Skin epidermis (tissue), 12 donors: ENCODE results near the gene PBXIP1.
"Not testable (repeated sequence)": the region's sequence is repeated elsewhere in the genome, so short reads cannot be mapped to it uniquely, and the experiment has no call there.

Experiments
- H3K27ac ChIP-seq, 21 experiments: fragments of 200-600 bp; sonication (generic) in 11 of 21; one replicate each; pipeline ENCODE4 v1.5.0; 2020; ENCODE audit warnings: mild to moderate bottlenecking in 3 of 21, inconsistent platforms in 2 of 21, moderate library complexity in 2 of 21
- H3K4me3 ChIP-seq, 7 experiments: fragments of 200-600 bp; sonication (generic) in 2 of 7; one replicate each; pipeline ENCODE4 v1.5.0; 2020; ENCODE audit warnings: inconsistent platforms in 2 of 7, mild to moderate bottlenecking in 2 of 7, moderate library complexity in 1 of 7

Gene PBXIP1

GRCh38 chr1:154995301-154995983, 39.5 kb upstream of the PBXIP1 start:
- not testable (repeated sequence) for H3K27ac ChIP-seq, H3K4me3 ChIP-seq

DNA sequence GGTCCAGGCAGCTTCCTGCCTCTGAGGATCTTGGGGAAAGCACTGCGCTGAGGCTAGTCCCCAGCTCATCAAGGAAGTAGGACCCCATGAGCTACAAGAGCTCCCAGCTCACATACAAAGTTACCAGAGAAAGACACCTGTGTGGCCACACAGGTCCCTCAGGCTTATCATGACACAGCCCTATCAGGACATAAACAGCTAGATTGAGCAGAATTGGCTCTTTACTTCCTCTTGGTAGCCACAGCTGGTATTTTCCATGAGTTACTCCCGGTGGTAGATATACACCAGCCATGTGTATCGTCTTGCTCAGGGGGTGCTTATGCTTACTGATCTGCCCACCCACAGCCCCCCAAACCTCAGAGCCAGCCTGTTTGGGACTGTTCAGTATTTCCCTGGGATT, 38.7 kb upstream of the PBXIP1 start:
- peak overlapping the region in 3 of 21 experiments; percentile 3 to 22 (median 21) for H3K27ac ChIP-seq

DNA sequence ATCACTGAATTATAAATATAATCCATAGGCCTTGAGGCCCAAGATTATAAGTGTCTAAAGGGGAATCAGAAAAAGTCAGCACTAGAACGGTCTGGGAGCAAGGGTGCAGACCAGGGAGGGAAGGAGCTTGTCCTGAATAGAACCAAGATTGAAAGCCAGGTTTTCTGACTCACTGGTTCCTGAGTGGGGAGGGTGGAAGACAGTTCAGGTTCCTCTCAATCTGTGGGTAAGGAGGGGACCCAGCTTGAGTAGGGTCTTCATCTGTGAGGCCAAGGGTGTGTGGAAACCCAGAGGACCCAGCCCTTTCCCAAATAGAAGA, 38.3 kb upstream of the PBXIP1 start:
- H3K4me3 ChIP-seq: no peak overlapping the region
- H3K27ac ChIP-seq: peak overlapping the region in 2 of 21 experiments; percentile 21 to 22

More for the DNA sequence above, 38.7 kb upstream of the PBXIP1 start:
- no peak overlapping the region for H3K4me3 ChIP-seq

DNA sequence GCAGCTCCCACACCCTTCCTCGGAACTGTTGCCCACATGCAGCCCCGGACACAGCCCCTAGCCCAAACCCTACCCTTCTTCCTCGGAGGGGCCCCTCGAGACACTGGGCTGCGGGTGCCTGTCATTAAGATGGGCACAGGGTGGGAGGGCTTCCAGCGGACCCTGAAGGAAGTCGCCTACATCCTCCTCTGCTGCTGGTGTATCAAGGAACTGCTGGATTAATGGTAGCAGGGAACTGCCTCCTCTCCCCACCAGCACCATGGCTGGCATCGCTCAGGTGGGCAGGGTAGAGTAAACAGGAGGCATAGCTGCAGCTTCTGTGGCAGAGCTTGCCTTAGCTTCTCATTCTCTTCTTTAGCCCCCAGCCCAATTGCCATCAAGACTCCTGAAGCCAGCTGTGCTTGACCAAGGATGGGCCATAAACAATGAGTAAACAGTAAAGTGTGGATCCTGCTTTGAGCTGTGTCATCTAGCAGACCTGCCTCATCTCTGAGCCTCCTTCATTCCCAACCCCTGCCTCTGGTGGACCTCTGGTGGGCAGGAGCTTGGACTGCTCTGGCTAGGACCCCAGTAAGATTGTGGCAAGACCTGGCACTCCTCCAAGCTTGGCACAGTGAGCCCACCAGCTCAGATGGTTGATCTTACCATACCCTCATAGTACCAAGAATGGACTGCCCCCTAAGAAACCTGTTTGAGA, 37.8 kb upstream of the PBXIP1 start, which contains the start of gene LENEP:
Gene LENEP, plus strand, starts transcription at position 15 of the 697 bp plus-strand sequence. Its CDS starts 22 bp downstream, at position 37.
- H3K27ac ChIP-seq: peak within 1 kb of the TSS in 2 of 21 experiments; percentile 21 to 22

GRCh38 chr1:154992721-154993571, 37.0 kb upstream of the PBXIP1 start:
- Histone ChIP-seq H3K4me3 (no peak overlapping the region), H3K27ac (no peak overlapping the region)

More for the DNA sequence above, 37.8 kb upstream of the PBXIP1 start, which contains the start of gene LENEP:
- H3K4me3 ChIP-seq: no peak within 1 kb of the TSS

DNA sequence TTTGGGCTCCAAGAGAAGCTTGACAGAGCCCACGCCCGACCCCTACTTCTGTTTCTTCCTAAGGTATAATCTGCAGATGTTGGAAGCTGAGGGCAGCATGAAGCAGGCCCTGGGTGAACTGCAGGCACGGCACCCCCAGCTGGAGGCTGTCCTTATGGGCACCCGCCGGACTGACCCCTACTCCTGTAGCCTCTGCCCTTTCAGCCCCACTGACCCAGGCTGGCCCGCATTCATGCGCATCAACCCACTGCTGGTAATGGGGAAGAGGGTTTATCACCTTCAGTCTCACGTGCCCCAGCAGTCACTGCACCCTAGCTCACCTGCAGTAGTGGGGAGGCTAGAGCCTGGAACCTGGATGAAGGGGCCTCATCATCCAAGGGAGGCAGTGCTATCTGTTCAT, 34.4 kb upstream of the PBXIP1 start:
- no peak overlapping the region for H3K27ac ChIP-seq
- no peak overlapping the region for H3K4me3 ChIP-seq

- H3K4me3 ChIP-seq: no peak overlapping the region
Measured at GRCh38 chr1:154989195-154989860, 33.4 kb upstream of the PBXIP1 start.

GRCh38 chr1:154988058-154988954, 32.4 kb upstream of the PBXIP1 start:
- H3K27ac ChIP-seq: no peak overlapping the region
- no peak overlapping the region for H3K4me3 ChIP-seq

More at GRCh38 chr1:154989195-154989860, 33.4 kb upstream of the PBXIP1 start:
- H3K27ac ChIP-seq: no peak overlapping the region

DNA sequence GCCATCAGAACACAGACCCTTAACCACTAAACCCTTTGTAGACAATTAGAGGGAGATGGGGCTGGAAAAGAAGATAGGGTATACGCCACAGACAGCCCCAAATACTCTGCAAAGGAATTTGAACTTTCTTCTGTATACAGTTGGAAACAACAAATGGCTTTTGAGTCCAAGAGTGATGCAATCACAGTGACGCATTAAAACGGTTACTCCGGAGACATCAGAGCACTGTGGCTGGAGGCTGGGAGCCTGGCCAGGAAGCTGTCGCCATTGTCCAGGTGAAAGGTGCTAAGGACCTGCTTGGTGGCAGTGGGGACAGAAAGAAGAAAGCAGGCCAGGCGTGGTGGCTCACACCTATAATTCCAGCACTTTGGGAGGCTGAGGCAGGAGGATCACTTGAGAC, 31.4 kb upstream of the PBXIP1 start:
- no peak overlapping the region for H3K4me3 ChIP-seq
- H3K27ac ChIP-seq: peak overlapping the region in 1 of 21 experiments; percentile 65

- H3K4me3 ChIP-seq: not testable (repeated sequence)
- peak overlapping the region in 1 of 21 experiments; percentile 65 for H3K27ac ChIP-seq
Measured at GRCh38 chr1:154986736-154987135, 30.8 kb upstream of the PBXIP1 start.

- H3K27ac ChIP-seq: peak overlapping the region in 20 of 21 experiments; percentile 46 to 91 (median 82)
Measured at GRCh38 chr1:154983776-154984466, 28.0 kb upstream of the PBXIP1 start.

GRCh38 chr1:154982897-154983648, 27.2 kb upstream of the PBXIP1 start, which contains the start of gene FLAD1:
Gene FLAD1, plus strand, starts transcription at chr1:154983344. Its CDS starts 351 bp downstream, at chr1:154983695.
- Histone ChIP-seq H3K4me3 (peak within 1 kb of the TSS; percentile 44 to 92 (median 66)), H3K27ac (peak within 1 kb of the TSS in 20 of 21 experiments; percentile 46 to 91 (median 82))

More at GRCh38 chr1:154983776-154984466, 28.0 kb upstream of the PBXIP1 start:
- H3K4me3 ChIP-seq: peak overlapping the region; percentile 44 to 92 (median 66)

DNA sequence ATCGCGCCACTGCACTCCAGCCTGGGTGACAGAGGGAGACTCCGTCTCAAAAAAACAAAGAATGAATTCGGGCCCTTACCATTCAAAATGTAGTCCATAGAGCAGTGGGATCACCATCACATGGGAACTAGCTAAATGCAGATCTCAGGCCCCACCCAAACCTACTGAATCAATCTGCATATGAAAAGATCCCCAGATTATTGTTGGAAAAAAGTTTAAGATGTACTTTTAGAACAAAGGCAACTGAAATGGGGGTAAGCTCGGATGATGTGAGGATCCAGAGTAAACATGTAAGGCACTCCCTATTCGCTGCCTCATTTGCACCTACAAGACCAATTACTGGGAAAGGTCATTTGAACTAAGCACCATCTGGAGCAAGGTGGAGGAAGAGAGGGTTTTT, 26.4 kb upstream of the PBXIP1 start:
- Histone ChIP-seq H3K4me3 (peak overlapping the region in 6 of 7 experiments; percentile 44 to 92 (median 66)), H3K27ac (peak overlapping the region in 15 of 21 experiments; percentile 21 to 91 (median 40))

DNA sequence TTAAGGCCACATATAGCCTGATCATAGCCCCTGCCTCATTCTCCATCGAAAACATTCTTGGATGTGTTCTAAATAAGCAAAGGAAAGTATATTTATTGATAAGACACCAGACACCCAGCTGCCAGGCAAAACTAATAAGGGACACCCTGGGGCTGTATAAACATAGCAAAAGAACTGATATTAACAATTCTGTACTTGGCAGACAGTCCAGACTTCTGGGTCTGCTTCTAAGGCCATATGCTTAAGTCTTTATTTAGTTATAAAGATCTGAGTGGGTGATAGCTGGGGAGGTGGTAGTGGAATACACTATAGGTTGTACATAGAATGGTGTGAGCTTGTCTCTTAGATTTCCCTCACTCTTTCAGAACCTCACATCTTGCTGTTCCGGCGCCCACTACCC, 22.5 kb upstream of the PBXIP1 start:
- Histone ChIP-seq H3K4me3 (no peak overlapping the region), H3K27ac (peak overlapping the region in 1 of 21 experiments; percentile 34)

DNA sequence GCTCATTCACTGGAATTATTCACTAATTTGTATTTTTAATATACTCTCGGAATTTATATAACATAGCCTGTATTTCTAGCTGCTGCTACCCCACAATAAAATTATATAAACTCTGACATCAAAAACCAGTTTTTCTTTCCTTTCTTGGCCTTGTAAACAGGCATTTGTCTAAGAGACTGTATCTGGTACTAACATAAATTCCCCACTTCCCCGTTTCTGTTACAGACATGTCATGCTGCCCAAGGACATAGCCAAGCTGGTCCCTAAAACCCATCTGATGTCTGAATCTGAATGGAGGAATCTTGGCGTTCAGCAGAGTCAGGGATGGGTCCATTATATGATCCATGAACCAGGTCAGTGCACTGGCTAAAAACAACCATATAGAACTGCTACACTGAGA, 21.9 kb upstream of the PBXIP1 start:
- peak overlapping the region in 4 of 21 experiments; percentile 2 to 97 (median 65) for H3K27ac ChIP-seq
- not testable (repeated sequence) for H3K4me3 ChIP-seq

GRCh38 chr1:154975409-154976059, 19.6 kb upstream of the PBXIP1 start:
- peak overlapping the region; percentile 68 to 99 (median 96) for H3K27ac ChIP-seq
- H3K4me3 ChIP-seq: peak overlapping the region; percentile 53 to 85 (median 67)
